Coronary artery (tissue), 2 donors: ENCODE results near the gene SIN3B.

ENCODE experiments used
- DNase-seq: peaks from one replicate; pipeline ENCODE4 v3.0.0-alpha.2; 2017; ENCODE audit warnings: low spot score
- H3K27ac ChIP-seq, 2 donors: fragments of 200-600 bp; sonication (generic); one replicate each; pipeline ENCODE4 v1.5.1; 2016 to 2019
- H3K4me3 ChIP-seq: fragments of 200-600 bp; sonication (generic); 2 replicates; pipeline ENCODE4 v1.5.1; 2016; ENCODE audit warnings: mild to moderate bottlenecking, moderate library complexity
- TF ChIP-seq, protein P1 (sequence below): fragments of 200-600 bp; sonication (generic); IDR thresholded peaks from one replicate; pipeline ENCODE4 v1.5.1; 2019; ENCODE audit warnings: antibody characterized with exemption

The SIN3B gene

DNA sequence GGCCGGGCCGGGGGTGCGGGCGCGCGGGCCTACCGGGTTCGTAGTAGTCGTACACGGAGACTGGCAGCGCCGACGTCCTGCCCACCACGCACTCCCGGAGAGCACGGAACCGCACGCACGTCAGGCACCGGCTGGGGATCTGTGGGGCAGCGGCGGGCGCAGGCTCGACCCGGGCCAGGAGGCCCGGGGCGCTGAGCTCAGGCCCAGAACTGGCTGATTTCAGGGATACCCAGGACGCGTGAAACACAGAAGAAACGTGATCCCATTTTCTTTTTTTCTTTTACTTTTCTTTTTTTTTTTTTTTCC, 68.6 kb downstream of the SIN3B start:
- TF ChIP-seq, protein P1, sequence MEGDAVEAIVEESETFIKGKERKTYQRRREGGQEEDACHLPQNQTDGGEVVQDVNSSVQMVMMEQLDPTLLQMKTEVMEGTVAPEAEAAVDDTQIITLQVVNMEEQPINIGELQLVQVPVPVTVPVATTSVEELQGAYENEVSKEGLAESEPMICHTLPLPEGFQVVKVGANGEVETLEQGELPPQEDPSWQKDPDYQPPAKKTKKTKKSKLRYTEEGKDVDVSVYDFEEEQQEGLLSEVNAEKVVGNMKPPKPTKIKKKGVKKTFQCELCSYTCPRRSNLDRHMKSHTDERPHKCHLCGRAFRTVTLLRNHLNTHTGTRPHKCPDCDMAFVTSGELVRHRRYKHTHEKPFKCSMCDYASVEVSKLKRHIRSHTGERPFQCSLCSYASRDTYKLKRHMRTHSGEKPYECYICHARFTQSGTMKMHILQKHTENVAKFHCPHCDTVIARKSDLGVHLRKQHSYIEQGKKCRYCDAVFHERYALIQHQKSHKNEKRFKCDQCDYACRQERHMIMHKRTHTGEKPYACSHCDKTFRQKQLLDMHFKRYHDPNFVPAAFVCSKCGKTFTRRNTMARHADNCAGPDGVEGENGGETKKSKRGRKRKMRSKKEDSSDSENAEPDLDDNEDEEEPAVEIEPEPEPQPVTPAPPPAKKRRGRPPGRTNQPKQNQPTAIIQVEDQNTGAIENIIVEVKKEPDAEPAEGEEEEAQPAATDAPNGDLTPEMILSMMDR, result no peak
- Histone ChIP-seq H3K27ac (peak overlapping the region; percentile 51 to 82), H3K4me3 (peak overlapping the region; percentile 76)
- DNase-seq, result no peak

DNA sequence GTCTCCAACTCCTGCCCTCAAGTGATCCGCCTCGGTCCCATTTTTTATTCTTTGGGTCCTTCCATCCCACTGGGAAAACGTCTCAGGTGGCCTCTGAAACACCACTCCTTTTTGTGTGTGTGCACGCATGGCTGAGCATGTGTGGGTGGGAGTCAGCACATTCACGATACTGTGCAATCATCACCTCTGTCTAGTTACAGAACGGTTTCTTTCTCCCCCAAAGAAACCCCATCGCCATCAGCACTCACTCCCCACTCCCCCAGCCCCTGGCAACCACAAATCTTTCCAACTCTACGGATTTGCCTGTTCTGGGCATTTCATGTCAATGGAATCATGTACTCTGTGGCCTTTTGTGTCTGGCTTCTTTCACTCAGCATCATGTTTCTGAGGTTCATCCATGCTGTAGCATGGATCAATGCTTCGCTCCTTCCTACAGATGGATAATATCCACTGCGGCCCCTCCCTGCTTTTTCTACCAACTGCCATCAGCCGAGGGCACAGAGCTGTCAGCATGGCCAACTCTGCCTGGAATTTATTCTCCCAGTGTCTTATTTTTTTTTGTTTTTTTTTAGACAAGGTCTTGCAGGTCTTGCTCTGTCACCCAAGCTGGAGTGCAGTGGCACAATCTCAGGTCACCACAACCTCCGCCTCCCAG, 69.3 kb downstream of the SIN3B start:
- no peak overlapping the region for H3K4me3 ChIP-seq
- no peak for DNase-seq
- H3K27ac ChIP-seq, result no peak overlapping the region
- TF ChIP-seq, protein P1, result no peak

DNA sequence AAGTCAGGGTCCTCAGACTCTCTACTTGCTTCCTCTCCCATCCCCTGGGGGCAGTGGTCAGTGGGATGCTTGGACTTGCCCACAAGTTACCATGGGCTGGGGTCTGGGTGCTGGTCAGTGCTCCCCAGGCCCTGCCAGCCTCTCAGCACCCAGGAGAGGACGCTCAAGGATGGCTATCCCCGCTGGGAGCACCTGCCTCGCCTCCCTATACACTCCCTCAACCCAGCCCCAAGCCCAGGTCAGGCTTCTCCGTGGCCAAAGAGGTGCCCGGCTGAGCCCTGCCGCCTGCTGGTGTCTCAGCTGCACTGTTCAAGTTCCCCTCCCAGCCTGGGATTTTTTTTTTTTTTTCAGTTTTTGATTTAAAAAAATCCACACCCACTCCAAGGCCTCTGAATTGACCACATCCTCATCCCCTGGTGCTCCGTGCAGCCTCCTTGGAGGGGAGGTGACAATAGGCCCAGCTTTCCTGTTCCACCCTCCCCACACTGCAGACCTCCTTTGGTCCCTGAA, 70.4 kb downstream of the SIN3B start:
- Histone ChIP-seq H3K4me3 (no peak overlapping the region), H3K27ac (no peak overlapping the region)
- no peak for DNase-seq
- TF ChIP-seq, protein P1, result no peak

DNA sequence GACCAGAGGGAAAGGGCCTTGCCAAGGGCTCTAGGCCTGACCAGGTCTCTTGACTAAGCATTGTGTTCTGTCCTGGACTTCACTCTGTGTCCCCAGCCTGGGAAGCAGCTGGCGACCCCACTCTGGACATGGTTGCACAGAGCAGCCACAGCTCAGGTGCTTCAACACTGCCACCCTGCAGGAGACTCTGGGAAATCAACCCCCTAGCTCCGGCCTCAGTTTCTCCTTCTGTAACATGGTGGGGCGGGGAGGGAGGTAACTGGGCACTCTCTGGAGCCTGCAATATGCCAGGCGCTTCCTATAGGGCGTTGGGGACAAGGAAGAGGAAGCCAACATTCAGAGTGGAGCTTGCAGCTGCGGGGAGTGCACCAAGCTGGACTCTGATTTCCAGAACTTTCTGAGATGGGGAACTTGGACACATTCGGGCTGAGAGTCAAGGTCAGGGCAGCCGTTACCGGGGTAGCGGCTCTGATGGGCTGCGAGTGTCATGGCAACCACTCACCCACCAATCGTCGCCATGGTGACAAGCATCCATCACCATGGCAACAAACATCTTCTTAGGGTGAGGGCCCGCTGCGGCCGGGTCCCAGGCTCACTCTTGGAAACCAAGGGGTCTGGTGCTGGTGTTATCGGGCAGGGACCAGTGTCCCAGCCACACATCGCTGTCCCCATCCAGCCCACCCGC, 72.4 kb downstream of the SIN3B start:
- Histone ChIP-seq H3K27ac (no peak overlapping the region), H3K4me3 (no peak overlapping the region)
- no peak for DNase-seq
- TF ChIP-seq, protein P1, result no peak

DNA sequence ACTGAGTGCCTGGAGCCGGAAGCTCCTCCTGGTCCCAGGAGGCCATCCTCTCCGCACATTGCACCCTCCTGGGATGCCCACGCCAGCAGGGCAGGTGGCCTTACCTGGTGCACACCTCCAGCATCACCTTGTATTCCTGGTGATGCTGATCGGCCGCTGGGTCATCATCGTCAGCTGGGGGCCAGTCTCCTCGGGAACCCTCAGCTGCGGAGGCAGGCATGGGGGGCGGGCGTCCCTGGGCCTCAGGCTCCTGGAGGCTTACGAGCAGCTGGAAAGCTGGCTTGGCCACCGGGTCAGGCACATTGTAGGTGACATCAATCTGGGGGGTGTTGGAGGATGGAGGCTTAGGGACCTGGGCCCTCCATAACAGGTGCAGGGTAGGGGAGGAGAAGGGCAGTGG, 73.3 kb downstream of the SIN3B start:
- H3K27ac ChIP-seq, result no peak overlapping the region
- no peak overlapping the region for H3K4me3 ChIP-seq
- no peak for DNase-seq
- TF ChIP-seq, protein P1, result no peak

DNA sequence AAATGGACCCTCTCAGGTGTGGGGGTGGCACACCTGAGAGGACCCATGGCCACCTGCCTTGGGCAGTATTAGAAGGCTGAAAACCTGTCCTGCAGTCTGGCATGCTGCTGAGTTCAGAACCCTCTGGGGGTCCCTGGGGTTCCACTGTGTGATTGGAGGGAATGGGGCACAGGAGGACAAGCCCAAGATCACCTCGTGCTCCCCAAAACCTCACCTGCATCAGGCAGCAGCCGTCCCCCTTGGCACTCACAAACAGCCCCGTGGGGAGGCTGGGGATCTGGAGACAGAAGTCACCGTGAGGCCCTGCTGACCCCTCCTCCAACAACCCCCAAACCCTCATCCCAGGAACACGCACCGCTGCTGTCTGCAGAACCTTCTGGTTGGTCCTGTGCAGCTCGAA, 74.1 kb downstream of the SIN3B start:
- DNase-seq, result no peak
- TF ChIP-seq, protein P1, result no peak
- H3K27ac ChIP-seq, result no peak overlapping the region
- no peak overlapping the region for H3K4me3 ChIP-seq

DNA sequence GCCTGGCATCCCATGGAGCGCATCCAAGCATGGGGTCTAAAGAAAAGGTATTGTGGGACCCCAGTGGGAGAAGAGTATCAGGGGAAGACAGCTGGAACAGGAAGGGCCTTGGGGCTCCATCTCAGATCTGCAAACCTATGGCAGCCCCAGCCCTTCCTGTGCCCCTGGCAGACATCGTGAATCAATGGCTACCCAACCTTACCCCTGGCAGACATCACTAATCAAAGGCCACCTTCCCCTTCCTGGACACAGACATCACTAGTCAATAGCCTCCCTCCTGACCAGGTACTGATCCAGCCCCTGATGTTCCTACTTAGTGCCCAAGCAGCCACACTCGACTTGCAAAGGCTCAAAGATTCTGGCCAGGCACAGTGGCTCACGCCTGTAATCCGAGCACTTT, 75.4 kb downstream of the SIN3B start:
- H3K27ac ChIP-seq, result no peak overlapping the region
- DNase-seq, result no peak
- TF ChIP-seq, protein P1, result no peak
- no peak overlapping the region for H3K4me3 ChIP-seq
